GM12801 (cell line): ENCODE measurements around the gene NOTCH1.

ENCODE experiments used
- TF ChIP-seq, protein P1 (sequence below): IDR thresholded peaks from one replicate; pipeline ENCODE4 v1.5.1; 2011; ENCODE audit warnings: control low read depth; ENCODE audit not compliant: insufficient read length; ENCODE audit errors: extremely low read depth

Gene NOTCH1

DNA sequence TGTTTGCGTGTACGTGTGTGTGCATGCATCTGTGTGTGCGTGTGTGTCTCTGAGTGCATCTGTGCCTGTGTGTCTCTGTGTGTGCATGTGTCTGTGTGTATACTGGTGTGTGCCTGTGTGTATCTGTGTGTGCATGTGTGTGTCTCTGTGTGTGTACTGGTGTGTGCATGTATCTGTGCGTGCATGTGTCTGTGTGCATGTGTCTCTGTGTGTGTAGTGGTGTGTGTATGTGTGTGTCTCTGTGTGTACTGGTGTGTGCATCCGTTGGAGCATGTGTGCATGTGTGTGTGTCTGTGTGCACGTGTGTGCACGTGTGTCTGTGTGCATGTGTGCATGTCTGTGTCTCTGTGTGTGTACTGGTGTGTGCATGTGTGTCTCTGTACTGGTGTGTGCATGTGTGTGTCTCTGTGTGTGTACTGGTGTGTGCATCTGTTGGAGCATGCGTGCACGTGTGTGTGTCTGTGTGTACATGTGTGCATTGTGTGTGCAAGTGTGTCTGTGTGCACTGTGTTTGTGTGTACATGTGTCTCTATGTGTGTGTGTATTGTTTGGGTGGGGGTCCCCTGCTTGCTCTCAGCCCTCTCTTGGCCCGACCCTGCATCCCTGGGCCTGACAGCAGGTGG lies 23.8 kb upstream of the NOTCH1 start:
- TF ChIP-seq, protein P1, sequence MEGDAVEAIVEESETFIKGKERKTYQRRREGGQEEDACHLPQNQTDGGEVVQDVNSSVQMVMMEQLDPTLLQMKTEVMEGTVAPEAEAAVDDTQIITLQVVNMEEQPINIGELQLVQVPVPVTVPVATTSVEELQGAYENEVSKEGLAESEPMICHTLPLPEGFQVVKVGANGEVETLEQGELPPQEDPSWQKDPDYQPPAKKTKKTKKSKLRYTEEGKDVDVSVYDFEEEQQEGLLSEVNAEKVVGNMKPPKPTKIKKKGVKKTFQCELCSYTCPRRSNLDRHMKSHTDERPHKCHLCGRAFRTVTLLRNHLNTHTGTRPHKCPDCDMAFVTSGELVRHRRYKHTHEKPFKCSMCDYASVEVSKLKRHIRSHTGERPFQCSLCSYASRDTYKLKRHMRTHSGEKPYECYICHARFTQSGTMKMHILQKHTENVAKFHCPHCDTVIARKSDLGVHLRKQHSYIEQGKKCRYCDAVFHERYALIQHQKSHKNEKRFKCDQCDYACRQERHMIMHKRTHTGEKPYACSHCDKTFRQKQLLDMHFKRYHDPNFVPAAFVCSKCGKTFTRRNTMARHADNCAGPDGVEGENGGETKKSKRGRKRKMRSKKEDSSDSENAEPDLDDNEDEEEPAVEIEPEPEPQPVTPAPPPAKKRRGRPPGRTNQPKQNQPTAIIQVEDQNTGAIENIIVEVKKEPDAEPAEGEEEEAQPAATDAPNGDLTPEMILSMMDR, result no peak

DNA sequence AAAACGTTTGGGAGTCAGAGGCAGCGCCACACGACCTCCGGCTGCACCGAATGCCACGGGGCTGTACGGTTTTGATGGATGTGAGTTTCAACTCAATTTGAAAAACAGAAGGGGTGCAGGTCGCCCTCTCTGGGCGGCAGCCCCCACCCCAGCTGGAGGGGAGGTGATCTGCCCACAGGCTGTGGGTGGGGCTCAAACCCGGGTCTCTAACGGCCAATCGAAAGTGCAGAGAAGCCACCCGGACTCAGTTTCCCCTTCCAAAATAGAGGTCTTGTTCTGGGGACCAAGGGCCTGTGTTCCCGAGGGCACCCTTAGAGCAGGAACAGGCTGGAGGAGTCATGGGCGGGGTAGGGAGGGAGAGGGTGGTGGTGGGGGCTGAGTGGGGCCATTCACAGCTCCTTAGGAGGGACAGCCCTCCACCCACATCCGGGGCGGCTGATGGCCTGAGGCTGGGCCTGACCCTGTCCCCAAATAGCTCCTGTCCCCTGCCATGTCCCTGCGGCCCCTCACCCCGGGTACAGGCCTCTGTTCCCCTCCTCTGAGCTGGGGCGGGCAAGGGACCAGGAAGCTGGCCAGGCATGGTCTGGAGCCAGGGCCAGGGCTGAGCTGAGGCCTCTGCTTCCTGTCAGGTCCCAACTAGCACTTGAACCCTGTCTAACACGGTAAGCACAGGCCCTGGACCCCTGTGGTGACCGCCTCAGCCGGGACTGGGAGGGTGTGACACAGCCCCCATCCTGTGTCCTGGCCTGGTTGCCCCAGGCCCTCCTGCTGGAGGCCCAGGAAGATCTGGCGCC lies 22.6 kb upstream of the NOTCH1 start:
- TF ChIP-seq, protein P1, result no peak

DNA sequence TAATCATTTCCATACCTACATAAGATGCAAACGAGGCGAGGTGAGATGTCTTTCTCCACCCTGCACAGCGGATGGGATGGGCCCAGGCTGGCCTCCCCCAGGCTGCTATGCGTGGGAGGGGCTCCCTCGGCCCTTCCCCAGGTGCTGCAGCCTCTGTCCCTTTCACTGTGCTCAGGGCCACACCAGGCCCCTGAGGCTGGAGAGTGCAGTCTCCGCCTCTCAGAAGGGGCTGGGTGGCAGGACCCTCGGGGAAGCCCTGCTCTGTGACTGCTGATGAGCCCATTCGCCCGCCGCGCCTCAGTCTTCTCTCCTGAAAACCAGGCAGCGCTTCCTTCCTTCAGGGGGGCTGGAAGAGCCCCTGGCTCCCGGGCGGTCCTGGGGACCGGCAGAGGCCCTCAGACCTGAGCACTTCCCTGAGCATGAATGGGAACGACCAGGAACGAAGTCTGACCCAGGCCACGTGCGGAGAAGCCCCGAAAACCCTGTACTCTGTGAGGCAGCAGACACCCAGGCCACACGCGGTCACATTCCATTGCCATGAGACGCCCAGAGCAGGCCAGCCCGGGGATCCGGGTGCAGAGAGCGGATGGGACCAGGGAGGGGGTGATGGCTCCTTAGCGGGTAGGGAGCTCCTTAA lies 21.9 kb upstream of the NOTCH1 start:
- TF ChIP-seq, protein P1, result no peak

DNA sequence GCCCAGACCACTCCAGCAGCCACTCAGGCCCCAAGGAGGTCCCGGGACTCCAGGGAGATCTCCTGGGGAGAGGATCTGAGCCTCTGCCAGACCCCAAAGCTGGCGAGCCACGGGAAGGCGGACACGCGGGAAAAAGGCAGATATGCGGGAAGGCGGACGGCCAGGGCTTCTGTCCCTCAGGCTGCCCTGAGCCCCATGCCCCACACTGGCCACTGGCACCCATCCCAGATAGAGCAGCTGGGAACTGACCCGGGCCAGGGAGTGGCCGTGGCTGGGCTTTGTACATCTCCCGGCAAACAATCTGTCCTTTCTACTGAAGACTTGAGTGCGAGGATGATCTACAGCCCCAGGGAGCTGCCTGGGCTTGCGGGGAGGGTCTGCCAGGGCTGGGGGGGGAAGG lies 21.1 kb upstream of the NOTCH1 start:
- TF ChIP-seq, protein P1, result no peak

DNA sequence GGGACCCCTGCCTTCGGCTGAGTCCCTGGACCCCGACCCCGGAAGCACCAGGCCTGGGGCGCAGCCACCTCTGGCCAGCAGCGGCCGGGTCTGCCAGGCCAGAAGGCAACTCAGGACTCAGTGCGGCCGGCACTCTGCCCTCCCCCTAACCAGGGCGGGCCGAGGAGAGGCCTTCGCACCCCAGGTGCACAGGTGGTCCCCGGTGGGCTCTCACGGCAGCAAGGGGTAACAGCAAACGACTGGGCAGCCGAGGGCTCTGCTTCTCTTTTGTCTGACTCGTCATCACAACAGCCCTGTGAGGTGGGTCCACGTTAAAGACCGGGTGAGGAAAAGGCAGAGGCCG lies 20.7 kb upstream of the NOTCH1 start:
- TF ChIP-seq, protein P1, result no peak

DNA sequence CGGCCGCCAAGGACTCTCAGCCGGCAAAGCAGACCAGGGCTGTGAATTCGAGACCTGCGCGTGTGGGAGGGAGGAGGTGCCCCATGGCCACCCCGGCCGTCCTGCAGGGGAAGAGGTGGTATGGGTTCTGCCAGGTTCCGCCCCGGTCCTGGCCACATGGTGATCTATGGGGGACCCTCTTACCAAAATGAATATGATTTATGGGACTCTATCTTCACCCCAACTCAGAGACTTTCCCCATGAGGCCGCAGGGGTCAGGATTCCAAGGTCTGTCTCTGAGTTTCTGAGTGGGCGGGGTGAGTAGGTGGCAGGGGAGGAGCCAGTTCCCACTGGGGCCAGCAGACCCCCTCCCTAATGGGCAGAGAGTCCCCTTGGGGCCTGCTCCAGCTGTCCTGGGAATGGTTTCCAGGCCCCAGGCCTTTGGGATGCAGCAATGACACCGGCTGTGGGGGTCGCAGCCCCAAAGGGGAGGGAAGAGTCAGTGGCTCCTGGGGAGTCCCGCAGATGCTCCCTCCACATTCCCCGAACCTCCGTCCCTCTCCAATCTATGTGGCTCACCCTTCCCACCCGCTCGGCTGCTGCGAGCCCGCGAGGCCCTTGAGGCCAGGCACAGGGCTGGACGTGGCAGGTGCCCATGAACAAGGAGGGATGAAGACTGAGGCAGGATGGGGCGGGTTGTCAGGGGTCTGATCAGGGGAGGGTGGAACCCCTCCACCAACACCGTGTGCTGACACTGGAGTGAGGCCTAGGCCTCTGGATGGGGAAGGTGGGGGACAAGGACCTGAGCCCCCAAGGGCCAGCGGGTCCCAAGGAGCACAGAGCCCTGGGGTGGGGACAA lies 20.1 kb upstream of the NOTCH1 start:
- TF ChIP-seq, protein P1, result no peak

DNA sequence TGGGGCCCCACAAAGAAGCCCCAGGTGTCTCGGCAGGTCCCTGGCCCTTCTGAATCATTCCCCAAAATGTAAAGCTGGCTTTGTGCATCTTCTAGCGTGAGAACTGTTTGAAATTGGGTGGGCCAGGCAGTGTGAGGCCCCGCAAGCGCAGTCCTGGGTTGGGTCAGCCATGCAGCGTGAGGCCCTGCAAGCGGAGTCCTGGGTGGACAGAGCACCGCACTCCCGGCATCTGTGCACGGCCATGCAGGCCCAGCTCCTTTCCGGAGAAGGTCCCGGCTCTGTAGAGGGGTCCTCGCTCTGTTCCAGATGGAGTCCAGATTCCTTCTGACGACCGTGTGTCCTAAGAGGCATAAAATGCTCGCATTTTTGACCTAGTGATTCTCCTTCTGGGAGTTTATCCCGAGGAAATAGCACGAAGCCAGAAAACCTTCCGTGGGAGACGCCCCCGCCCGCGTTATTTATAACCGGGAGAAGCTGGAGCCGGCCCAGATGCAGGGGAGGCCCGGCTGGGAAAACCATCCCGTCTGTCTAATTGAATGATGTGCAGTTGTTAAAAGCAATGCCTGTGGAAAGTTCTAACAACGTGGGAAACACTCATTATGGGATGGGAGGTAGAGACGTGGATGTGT lies 19.4 kb upstream of the NOTCH1 start:
- TF ChIP-seq, protein P1, result no peak
